ENCODE results near the gene GPD2. TPM values are rescaled to one million over a fixed set of nuclear protein-coding genes. Genes with fewer than 3 reads are reported as not detected.

Gene GPD2
- total RNA-seq, 4 donors from 2014 or later, result 38.7 to 62.9 (median 40.7) TPM

- no peak for ATAC-seq (ENCODE audit: low FRiP score)
These were observed 182.9 kb downstream of the GPD2 start for GRCh38 chr2:156619021-156619539.

GRCh38 chr2:156622491-156622890 is 186.3 kb downstream of the GPD2 start:
- ATAC-seq (ENCODE audit: low FRiP score), result no peak
- no peak for DNase-seq (ENCODE audit: low spot score)
- no peak for TF ChIP-seq CTCF (IDR thresholded peaks at IDR 0.05)

More at GRCh38 chr2:156619021-156619539, 182.9 kb downstream of the GPD2 start:
- no peak for TF ChIP-seq CTCF (IDR thresholded peaks at IDR 0.05)
- no peak for DNase-seq (ENCODE audit: low spot score)

DNA sequence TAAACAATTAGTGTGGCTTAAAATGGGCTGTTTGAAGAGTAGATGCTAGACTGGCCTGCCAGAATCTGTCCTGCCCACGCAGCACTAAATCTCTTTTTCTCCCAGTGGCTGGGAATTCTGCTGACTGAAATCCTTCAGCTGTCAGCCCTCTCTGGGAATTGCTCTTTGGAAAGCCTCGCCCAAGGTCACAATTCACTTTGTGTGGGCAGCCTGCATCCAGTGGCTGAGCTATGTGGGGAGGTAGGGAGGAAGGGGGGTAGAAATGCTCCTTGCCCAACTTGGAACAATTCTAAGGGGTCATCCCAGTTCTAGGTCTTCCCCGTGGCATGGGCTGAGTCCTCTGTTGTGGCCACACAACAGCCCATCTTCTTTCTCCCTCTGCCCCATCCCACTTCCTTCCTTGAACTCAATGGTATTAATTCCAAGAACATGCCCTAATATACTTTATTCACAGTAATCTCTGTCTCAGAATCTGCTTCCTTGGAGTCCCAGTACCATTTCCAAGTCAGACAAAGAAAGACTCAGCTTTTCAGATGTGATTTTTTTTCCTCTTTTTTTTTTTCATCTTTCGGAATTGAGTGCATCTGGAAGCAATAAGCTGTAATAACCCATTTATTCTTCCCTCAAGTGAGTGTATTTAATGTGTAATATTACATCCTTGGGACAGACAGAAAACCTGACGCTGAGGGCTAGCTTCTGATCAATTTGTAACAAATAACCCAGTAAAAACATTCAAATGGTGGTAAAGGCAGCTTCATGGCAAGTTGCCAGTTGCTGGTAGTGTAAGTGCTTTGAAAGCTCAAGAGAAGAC is 189.4 kb downstream of the GPD2 start:
- ATAC-seq (ENCODE audit: low FRiP score) (no peak), DNase-seq (ENCODE audit: low spot score) (no peak)
- no peak for TF ChIP-seq CTCF (IDR thresholded peaks at IDR 0.05)

DNA sequence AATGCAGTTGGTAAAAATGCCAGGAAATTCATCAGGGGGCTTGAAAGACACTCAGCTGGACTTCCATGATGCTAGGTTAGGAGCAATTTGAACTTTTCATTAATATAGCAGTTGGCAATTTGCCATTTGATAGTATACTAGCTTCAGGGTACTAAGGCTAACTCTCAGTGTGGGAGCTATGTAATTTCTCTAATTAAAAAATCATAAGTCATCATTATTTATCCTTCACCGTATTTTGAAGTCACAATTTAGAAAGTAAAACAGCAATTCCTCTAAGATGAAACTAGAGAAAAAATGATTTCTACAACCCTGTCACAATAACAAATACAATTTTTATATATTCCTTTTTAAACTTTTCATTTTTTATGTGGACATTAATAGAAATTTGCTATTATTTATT is 190.8 kb downstream of the GPD2 start:
- no peak for ATAC-seq (ENCODE audit: low FRiP score)
- no peak for DNase-seq (ENCODE audit: low spot score)
- TF ChIP-seq CTCF (IDR thresholded peaks at IDR 0.05), result no peak

- ATAC-seq (ENCODE audit: low FRiP score), result no peak
- TF ChIP-seq CTCF (IDR thresholded peaks at IDR 0.05), result no peak
- DNase-seq (ENCODE audit: low spot score), result no peak
These were observed 194.6 kb downstream of the GPD2 start for GRCh38 chr2:156630579-156631337.

DNA sequence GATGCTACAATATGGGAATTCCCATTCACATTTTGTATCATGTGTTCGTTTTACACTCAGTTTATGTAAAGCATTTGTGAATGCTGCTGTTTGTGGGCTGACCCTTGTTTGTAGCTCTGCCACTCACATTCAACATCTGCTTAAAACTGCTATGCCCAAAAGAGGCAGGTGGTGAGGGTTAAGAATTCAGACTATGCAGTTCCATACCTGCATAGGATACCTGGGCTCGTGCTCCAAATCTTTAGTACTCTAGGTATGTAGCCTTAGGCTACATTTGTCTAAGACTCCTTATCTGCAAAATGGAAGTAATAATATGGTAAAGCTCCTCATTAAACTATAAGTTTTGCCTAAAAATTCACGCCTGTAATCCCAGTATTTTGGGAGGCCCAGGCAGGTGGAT is 199.5 kb downstream of the GPD2 start:
- no peak for TF ChIP-seq CTCF (IDR thresholded peaks at IDR 0.05)
- DNase-seq (ENCODE audit: low spot score) (no peak), ATAC-seq (ENCODE audit: low FRiP score) (no peak)

Other genes with a start within 250 kb of the GPD2 start
- 100 to 1,000 TPM in 1 of 4 donors, 10 to 100 TPM in 2, 1 to 10 TPM in 1; 6.0 to 178 (median 13.6) TPM for gene NR4A2, start 103.7 kb upstream of the GPD2 start, total RNA-seq

Measured in omental fat pad (tissue), 4 donors.